ENCODE measurements around the gene OXT. TPM values are rescaled to one million over a fixed set of nuclear protein-coding genes. Genes with fewer than 3 reads are reported as not detected.

Gene OXT
- total RNA-seq, 2 experiments from 2014 or later: not detected

- DNase-seq (ENCODE audit: low spot score): no peak
- ChIA-PET CTCF (ENCODE audit: unreplicated experiment) (no interaction called here), POLR2A (no interaction called here)
- Histone ChIP-seq H2AFZ (ENCODE audit: low read length) (no peak overlapping the region), H3K4me3 (ENCODE audit: low read depth, low read length, poor library complexity, severe bottlenecking) (no peak overlapping the region), H3K27ac (ENCODE audit: low read depth, low read length, poor library complexity, severe bottlenecking) (no peak overlapping the region), H3K36me3 (ENCODE audit: insufficient read depth, low read length) (no peaks in the 10 kb centered on the region), H3K4me1 (ENCODE audit: insufficient read depth, low read length, poor library complexity, severe bottlenecking) (no peaks in the 10 kb centered on the region), H3K9me2 (ENCODE audit: insufficient read depth, low read length) (no peaks in the 10 kb centered on the region), H3K79me2 (ENCODE audit: insufficient read depth, low read depth, low read length) (no peaks in the 10 kb centered on the region), H3K9me3 (ENCODE audit: low read length) (no peaks in the 10 kb centered on the region), H4K20me1 (ENCODE audit: insufficient read depth, low read length) (no peaks in the 10 kb centered on the region), H3K4me2 (ENCODE audit: low read length) (no peak overlapping the region)
- intact Hi-C loops (cut with micrococcal nuclease; ENCODE audit: unreplicated experiment): loop anchor here (5.0 kb wide), 1 partner anchor 50 kb away; no protein-coding TSS in a partner anchor
- no TSS peak for BruUV-seq (replicated peaks)
- TF ChIP-seq CTCF (conservative IDR thresholded peaks at IDR 0.05; ENCODE audit: low read length): no peak
- TF ChIP-seq EZH2phosphoT487 (IDR thresholded peaks at IDR 0.05; ENCODE audit: borderline replicate concordance, low read depth, low read length): no peak
Observed at GRCh38 chr20:3102575-3103368, 31.4 kb downstream of the OXT start.

- H3K4me1 ChIP-seq (ENCODE audit: insufficient read depth, low read length, poor library complexity, severe bottlenecking): no peaks in the 10 kb centered on the region
- no peaks in the 10 kb centered on the region for H3K36me3 ChIP-seq (ENCODE audit: insufficient read depth, low read length)
- no TSS peak for BruUV-seq (replicated peaks)
- H3K27ac ChIP-seq (ENCODE audit: low read depth, low read length, poor library complexity, severe bottlenecking): no peak overlapping the region
- no peak overlapping the region for H3K4me3 ChIP-seq (ENCODE audit: low read depth, low read length, poor library complexity, severe bottlenecking)
- H3K9me3 ChIP-seq (ENCODE audit: low read length): no peaks in the 10 kb centered on the region
- no peak overlapping the region for H2AFZ ChIP-seq (ENCODE audit: low read length)
- H3K4me2 ChIP-seq (ENCODE audit: low read length): no peak overlapping the region
- no peaks in the 10 kb centered on the region for H3K79me2 ChIP-seq (ENCODE audit: insufficient read depth, low read depth, low read length)
- intact Hi-C loops (cut with micrococcal nuclease; ENCODE audit: unreplicated experiment): loop anchor here (5.0 kb wide), 1 partner anchor 51 kb away; no protein-coding TSS in a partner anchor
- no peak for DNase-seq (ENCODE audit: low spot score)
- CTCF ChIA-PET (ENCODE audit: unreplicated experiment): no interaction called here
- no peaks in the 10 kb centered on the region for H3K9me2 ChIP-seq (ENCODE audit: insufficient read depth, low read length)
- TF ChIP-seq EZH2phosphoT487 (IDR thresholded peaks at IDR 0.05; ENCODE audit: borderline replicate concordance, low read depth, low read length) (no peak), CTCF (conservative IDR thresholded peaks at IDR 0.05; ENCODE audit: low read length) (no peak)
- H4K20me1 ChIP-seq (ENCODE audit: insufficient read depth, low read length): no peaks in the 10 kb centered on the region
- POLR2A ChIA-PET: no interaction called here
Observed at GRCh38 chr20:3103369-3104032, 32.1 kb downstream of the OXT start.
